Nucleus accumbens (tissue), 56 donors: ENCODE data around the gene OR2K2.
"Not testable (repeated sequence)": the region's sequence is repeated elsewhere in the genome, so short reads cannot be mapped to it uniquely, and the experiment has no call there.

Experiments used
- DNase-seq, 56 donors: peaks; one replicate each; lab custom pipeline; 2025; lab: John Stamatoyannopoulos, UW

OR2K2 gene

GRCh38 chr9:111330124-111330523, at the start of gene OR2K2:
TSS of gene OR2K2 (minus strand) at chr9:111330224. CDS start at chr9:111328433, 1,791 bp downstream.
- DNase-seq, result no peak

GRCh38 chr9:111375817-111376564, 46.0 kb upstream of the OR2K2 start:
- no peak for DNase-seq

GRCh38 chr9:111375062-111375461, 45.0 kb upstream of the OR2K2 start:
- no peak for DNase-seq

- DNase-seq, result no peak
These were observed 42.3 kb upstream of the OR2K2 start for GRCh38 chr9:111372297-111372696.

- DNase-seq, result no peak
These were observed 37.0 kb upstream of the OR2K2 start for GRCh38 chr9:111366978-111367377.

GRCh38 chr9:111362526-111362925, 32.5 kb upstream of the OR2K2 start:
- no peak for DNase-seq

- no peak for DNase-seq
These were observed 30.9 kb upstream of the OR2K2 start for GRCh38 chr9:111360881-111361280.

GRCh38 chr9:111356481-111357244, 26.6 kb upstream of the OR2K2 start:
- peak in 2 of 56 donors; percentile 3 to 7 for DNase-seq

- DNase-seq, result no peak
These were observed 22.5 kb upstream of the OR2K2 start for GRCh38 chr9:111352545-111352944.

GRCh38 chr9:111350556-111350955, 20.5 kb upstream of the OR2K2 start:
- DNase-seq, result no peak

GRCh38 chr9:111349766-111350165, 19.7 kb upstream of the OR2K2 start:
- DNase-seq, result no peak

GRCh38 chr9:111348821-111349271, 18.8 kb upstream of the OR2K2 start:
- no peak for DNase-seq

- DNase-seq, result not testable (repeated sequence)
These were observed 4.4 kb upstream of the OR2K2 start for GRCh38 chr9:111334318-111334863.

- no peak for DNase-seq
These were observed 9.4 kb downstream of the OR2K2 start for GRCh38 chr9:111320631-111321030.

- no peak for DNase-seq
These were observed 13.2 kb downstream of the OR2K2 start for GRCh38 chr9:111316796-111317195.

- no peak for DNase-seq
These were observed 24.1 kb downstream of the OR2K2 start for GRCh38 chr9:111305914-111306313.

GRCh38 chr9:111304000-111304399, 26.0 kb downstream of the OR2K2 start:
- DNase-seq, result not testable (repeated sequence)

- no peak for DNase-seq
These were observed 28.8 kb downstream of the OR2K2 start for GRCh38 chr9:111301195-111301594.

- no peak for DNase-seq
These were observed 29.8 kb downstream of the OR2K2 start for GRCh38 chr9:111300140-111300735.

- DNase-seq, result not testable (repeated sequence)
These were observed 30.4 kb downstream of the OR2K2 start for GRCh38 chr9:111299599-111299966.
